Hepatocyte (in vitro differentiated cells): ENCODE results near the gene LCMT1. TPM values are rescaled to one million over a fixed set of nuclear protein-coding genes. Genes with fewer than 3 reads are reported as not detected.

Experiments
- DNase-seq: peaks from one replicate; pipeline ENCODE4 v3.0.0-alpha.2; 2016; ENCODE audit warnings: low spot score
- H2AFZ ChIP-seq: fragments of 200-600 bp; sonication (generic); 2 replicates; pipeline ENCODE4 v1.6.0; 2016; ENCODE audit warnings: antibody characterized with exemption, mild to moderate bottlenecking
- H3K27ac ChIP-seq: fragments of 200-600 bp; sonication (generic); 2 replicates; pipeline ENCODE4 v1.5.1; 2016; ENCODE audit warnings: mild to moderate bottlenecking
- H3K27me3 ChIP-seq: fragments of 200-600 bp; sonication (generic); 2 replicates; pipeline ENCODE4 v1.6.1; 2016
- H3K36me3 ChIP-seq: fragments of 200-600 bp; sonication (generic); replicated peaks from 2 replicates; pipeline ENCODE4 v1.5.1; 2016; ENCODE audit warnings: low read depth; ENCODE audit not compliant: insufficient read depth
- H3K4me1 ChIP-seq: fragments of 200-600 bp; sonication (generic); 2 replicates; pipeline ENCODE4 v1.5.1; 2016; ENCODE audit warnings: mild to moderate bottlenecking, moderate library complexity; ENCODE audit not compliant: insufficient read depth
- H3K4me2 ChIP-seq: fragments of 200-600 bp; sonication (generic); 2 replicates; pipeline ENCODE4 v1.6.0; 2016
- H3K4me3 ChIP-seq: fragments of 200-600 bp; sonication (generic); 2 replicates; pipeline ENCODE4 v1.5.1; 2016; ENCODE audit warnings: mild to moderate bottlenecking
- H3K79me2 ChIP-seq: fragments of 200-600 bp; sonication (generic); 2 replicates; pipeline ENCODE4 v1.6.0; 2017; ENCODE audit warnings: mild to moderate bottlenecking
- H3K9me2 ChIP-seq: fragments of 200-600 bp; sonication (generic); replicated peaks from 2 replicates; pipeline ENCODE4 v1.6.0; 2017; ENCODE audit warnings: mild to moderate bottlenecking; ENCODE audit not compliant: insufficient read depth
- H3K9me3 ChIP-seq: fragments of 200-600 bp; sonication (generic); 2 replicates; pipeline ENCODE4 v1.5.1; 2016; ENCODE audit warnings: low read depth, mild to moderate bottlenecking
- H4K20me1 ChIP-seq: fragments of 200-600 bp; sonication (generic); 2 replicates; pipeline ENCODE4 v1.6.0; 2016; ENCODE audit warnings: mild to moderate bottlenecking; ENCODE audit not compliant: insufficient read depth, poor library complexity, severe bottlenecking
- CTCF ChIP-seq: fragments of 200-600 bp; sonication (generic); IDR thresholded peaks from 2 replicates; pipeline ENCODE4 v1.5.1; 2016; ENCODE audit warnings: antibody characterized with exemption, mild to moderate bottlenecking; ENCODE audit not compliant: poor library complexity
- EZH2 ChIP-seq: fragments of 200-600 bp; sonication (generic); IDR thresholded peaks from 2 replicates; pipeline ENCODE4 v1.6.1; 2016; ENCODE audit warnings: antibody characterized with exemption, mild to moderate bottlenecking, borderline replicate concordance
- EZH2phosphoT487 ChIP-seq: fragments of 200-600 bp; sonication (generic); IDR thresholded peaks from one replicate; pipeline ENCODE4 v1.6.1; 2018; ENCODE audit warnings: antibody characterized with exemption, mild to moderate bottlenecking, low read depth, moderate library complexity; ENCODE audit not compliant: unreplicated experiment, severe bottlenecking
- WGBS: methylation state at CpG from one replicate; pipeline ENCODE4 v1.1.6; 2016; ENCODE audit warnings: low lambda C conversion rate; ENCODE audit errors: missing lambda C conversion rate; 5-methylcytosine and 5-hydroxymethylcytosine counted together
- polyA plus RNA-seq: library from polyadenylated mRNA; unstranded; fragments of >200 nt; fragmentation: Nextera tagmentation; extraction: Ambion mirVana; gene quantifications from 2 replicates; pipeline ENCODE4 v1.2.1, GENCODE V29; 2016
- total RNA-seq: library from RNA; depleted of rRNA; stranded (reverse); fragments of >200 nt; gene quantifications from 2 replicates; pipeline ENCODE4 v1.2.3, GENCODE V29; 2014

LCMT1 gene
- total and polyA plus RNA-seq, 2 experiments from 2014 or later, result 33.0 to 47.7 TPM

GRCh38 chr16:25199457-25199856 lies 87.9 kb downstream of the LCMT1 start:
- no peak for TF ChIP-seq EZH2phosphoT487
- no peak for TF ChIP-seq CTCF
- no peak for TF ChIP-seq EZH2
- Histone ChIP-seq H3K27ac (no peak overlapping the region), H3K36me3 (no peaks in the 10 kb centered on the region), H3K79me2 (no peaks in the 10 kb centered on the region), H3K4me3 (no peak overlapping the region), H3K27me3 (no peaks in the 10 kb centered on the region), H3K9me2 (no peaks in the 10 kb centered on the region), H4K20me1 (no peaks in the 10 kb centered on the region), H3K4me2 (no peak overlapping the region), H3K4me1 (no peaks in the 10 kb centered on the region), H2AFZ (no peak overlapping the region), H3K9me3 (no peaks in the 10 kb centered on the region)
- WGBS, result 92% methylated on average over 7 of the region's 7 CpGs
- no peak for DNase-seq

GRCh38 chr16:25210758-25211157 lies 99.2 kb downstream of the LCMT1 start:
- no peak for TF ChIP-seq EZH2phosphoT487
- no peak for TF ChIP-seq EZH2
- TF ChIP-seq CTCF, result no peak
- Histone ChIP-seq H3K9me3 (no peaks in the 10 kb centered on the region), H3K4me2 (no peak overlapping the region), H3K79me2 (no peaks in the 10 kb centered on the region), H3K4me1 (no peaks in the 10 kb centered on the region), H3K36me3 (no peaks in the 10 kb centered on the region), H2AFZ (no peak overlapping the region), H3K27me3 (no peaks in the 10 kb centered on the region), H3K9me2 (no peaks in the 10 kb centered on the region), H3K4me3 (no peak overlapping the region), H4K20me1 (no peaks in the 10 kb centered on the region), H3K27ac (no peak overlapping the region)
- 79% methylated on average over 4 of the region's 4 CpGs for WGBS
- DNase-seq, result no peak

GRCh38 chr16:25212636-25213035 lies 101.1 kb downstream of the LCMT1 start:
- WGBS, result 81% methylated on average over 2 of the region's 2 CpGs
- Histone ChIP-seq H4K20me1 (no peaks in the 10 kb centered on the region), H3K4me3 (no peak overlapping the region), H3K4me1 (no peaks in the 10 kb centered on the region), H3K79me2 (no peaks in the 10 kb centered on the region), H3K27ac (no peak overlapping the region), H3K9me2 (no peaks in the 10 kb centered on the region), H3K27me3 (no peaks in the 10 kb centered on the region), H2AFZ (no peak overlapping the region), H3K9me3 (no peaks in the 10 kb centered on the region), H3K36me3 (no peaks in the 10 kb centered on the region), H3K4me2 (no peak overlapping the region)
- DNase-seq, result no peak
- TF ChIP-seq CTCF (no peak), EZH2phosphoT487 (no peak), EZH2 (no peak)

- Histone ChIP-seq H4K20me1 (no peaks in the 10 kb centered on the region), H3K27me3 (no peaks in the 10 kb centered on the region), H2AFZ (no peak overlapping the region), H3K9me2 (no peaks in the 10 kb centered on the region), H3K27ac (no peak overlapping the region), H3K4me2 (no peak overlapping the region), H3K79me2 (no peaks in the 10 kb centered on the region), H3K4me3 (no peak overlapping the region), H3K4me1 (no peaks in the 10 kb centered on the region), H3K9me3 (no peaks in the 10 kb centered on the region), H3K36me3 (no peaks in the 10 kb centered on the region)
- 30% methylated on average over 6 of the region's 6 CpGs for WGBS
- TF ChIP-seq EZH2phosphoT487 (no peak), CTCF (no peak), EZH2 (no peak)
- DNase-seq, result no peak
Observed at GRCh38 chr16:25213709-25214397, 102.3 kb downstream of the LCMT1 start.
